Dendritic cell treated with granulocyte-macrophage colony-stimulating factor and Interleukin-4, amounts not matched to agents 40 ng/mL and 50 ng/mL, for 4 days (primary cell): ENCODE measurements around the gene GP1BA.

Experiments used
- H3K27ac Mint-ChIP-seq: one replicate; pipeline ENCODE4 v1.8.0; 2022; ENCODE audit warnings: mild to moderate bottlenecking, mixed read lengths
- H3K27me3 Mint-ChIP-seq: one replicate; pipeline ENCODE4 v1.8.0; 2022; ENCODE audit warnings: mild to moderate bottlenecking, mixed read lengths
- H3K36me3 Mint-ChIP-seq: one replicate; pipeline ENCODE4 v1.8.0; 2022; ENCODE audit warnings: low read depth, mixed read lengths
- H3K4me1 Mint-ChIP-seq: one replicate; pipeline ENCODE4 v1.8.0; 2022; ENCODE audit warnings: low read depth, mixed read lengths
- H3K4me3 Mint-ChIP-seq: one replicate; pipeline ENCODE4 v1.8.0; 2022; ENCODE audit warnings: mild to moderate bottlenecking, moderate library complexity, mixed read lengths
- H3K9me3 Mint-ChIP-seq: one replicate; pipeline ENCODE4 v1.8.0; 2022; ENCODE audit warnings: mixed read lengths
- intact Hi-C: fragments of 100-400 bp; cut with micrococcal nuclease; formaldehyde crosslinking; loops from one replicate; pipeline ENCODE4 v1.15.0; 2022

Gene GP1BA

GRCh38 chr17:4938688-4939545 is 6.8 kb downstream of the GP1BA start:
- Mint-ChIP-seq H3K4me3 (peak overlapping the region; percentile 92), H3K27ac (peak overlapping the region; percentile 90), H3K36me3 (peaks cover 90% of the 10 kb centered on the region), H3K4me1 (peaks cover 80% of the 10 kb centered on the region), H3K27me3 (peaks cover 2% of the 10 kb centered on the region), H3K9me3 (no peaks in the 10 kb centered on the region)
- intact Hi-C loops = no loop called here

- intact Hi-C loops = no loop called here
- H3K27me3 Mint-ChIP-seq = no peaks in the 10 kb centered on the region
- peaks cover 93% of the 10 kb centered on the region for H3K36me3 Mint-ChIP-seq
- peaks cover 80% of the 10 kb centered on the region for H3K4me1 Mint-ChIP-seq
- H3K27ac Mint-ChIP-seq = peak overlapping the region; percentile 90
- H3K4me3 Mint-ChIP-seq = peak overlapping the region; percentile 92
- no peaks in the 10 kb centered on the region for H3K9me3 Mint-ChIP-seq
Measured at GRCh38 chr17:4939546-4939795, 7.4 kb downstream of the GP1BA start.

GRCh38 chr17:4939796-4940554 is 7.9 kb downstream of the GP1BA start, which contains the start of the genes RNF167 and SLC25A11:
RNF167 (plus strand) TSS chr17:4940268; CDS start chr17:4940910, 642 bp downstream.
SLC25A11 (minus strand) TSS chr17:4940046; CDS start chr17:4939910, 136 bp downstream.
- Mint-ChIP-seq H3K27ac (peak within 1 kb of the TSS; percentile 90), H3K27me3 (no peaks in the 10 kb centered on the region), H3K4me1 (peaks cover 83% of the 10 kb centered on the region), H3K36me3 (peaks cover 96% of the 10 kb centered on the region), H3K9me3 (no peaks in the 10 kb centered on the region), H3K4me3 (peak within 1 kb of the TSS; percentile 92)
- intact Hi-C loops = loop anchor here (1.0 to 2.0 kb wide), 2 partner anchors 8 to 27 kb away; partner anchors contain the start of genes PFN1 and SPAG7

- no peaks in the 10 kb centered on the region for H3K27me3 Mint-ChIP-seq
- peaks cover 99% of the 10 kb centered on the region for H3K36me3 Mint-ChIP-seq
- peak overlapping the region; percentile 92 for H3K4me3 Mint-ChIP-seq
- H3K27ac Mint-ChIP-seq = peak overlapping the region; percentile 90
- H3K9me3 Mint-ChIP-seq = no peaks in the 10 kb centered on the region
- intact Hi-C loops = loop anchor here (1.0 to 2.0 kb wide), 2 partner anchors 8 to 26 kb away; partner anchors contain the start of genes PFN1 and SPAG7
- H3K4me1 Mint-ChIP-seq = peaks cover 87% of the 10 kb centered on the region
Measured at GRCh38 chr17:4940555-4941318, 8.7 kb downstream of the GP1BA start.

GRCh38 chr17:4941319-4941610 is 9.2 kb downstream of the GP1BA start:
- Mint-ChIP-seq H3K9me3 (no peaks in the 10 kb centered on the region), H3K4me3 (peak overlapping the region; percentile 92)

GRCh38 chr17:4942760-4943508 is 10.9 kb downstream of the GP1BA start:
- Mint-ChIP-seq H3K27ac (peak overlapping the region; percentile 90), H3K9me3 (no peaks in the 10 kb centered on the region), H3K27me3 (no peaks in the 10 kb centered on the region), H3K4me3 (peak overlapping the region; percentile 21), H3K36me3 (peaks cover 99% of the 10 kb centered on the region), H3K4me1 (peaks cover 77% of the 10 kb centered on the region)
- intact Hi-C loops = no loop called here

More at GRCh38 chr17:4941319-4941610, 9.2 kb downstream of the GP1BA start:
- H3K27ac Mint-ChIP-seq = peak overlapping the region; percentile 90
- intact Hi-C loops = loop anchor here (2.0 kb wide), 1 partner anchor 26 kb away; the partner anchor contains the start of gene SPAG7
- H3K27me3 Mint-ChIP-seq = no peaks in the 10 kb centered on the region
- H3K4me1 Mint-ChIP-seq = peaks cover 87% of the 10 kb centered on the region
- H3K36me3 Mint-ChIP-seq = peaks cover 99% of the 10 kb centered on the region

GRCh38 chr17:4944163-4944553 is 12.1 kb downstream of the GP1BA start:
- Mint-ChIP-seq H3K4me3 (peak overlapping the region; percentile 84), H3K4me1 (peaks cover 70% of the 10 kb centered on the region), H3K36me3 (peaks cover 96% of the 10 kb centered on the region), H3K27me3 (no peaks in the 10 kb centered on the region), H3K27ac (peak overlapping the region; percentile 90), H3K9me3 (no peaks in the 10 kb centered on the region)
- intact Hi-C loops = no loop called here

GRCh38 chr17:4944554-4945175 is 12.6 kb downstream of the GP1BA start:
- peaks cover 69% of the 10 kb centered on the region for H3K4me1 Mint-ChIP-seq
- peak overlapping the region; percentile 90 for H3K27ac Mint-ChIP-seq
- H3K4me3 Mint-ChIP-seq = peak overlapping the region; percentile 84
- no peaks in the 10 kb centered on the region for H3K9me3 Mint-ChIP-seq
- no peaks in the 10 kb centered on the region for H3K27me3 Mint-ChIP-seq
- intact Hi-C loops = loop anchor here (5.0 kb wide), 2 partner anchors 37 to 43 kb away; partner anchors contain the start of gene CAMTA2
- H3K36me3 Mint-ChIP-seq = peaks cover 91% of the 10 kb centered on the region

GRCh38 chr17:4945176-4945943 is 13.3 kb downstream of the GP1BA start:
- Mint-ChIP-seq H3K27me3 (no peaks in the 10 kb centered on the region), H3K27ac (peak overlapping the region; percentile 90), H3K9me3 (no peaks in the 10 kb centered on the region), H3K4me3 (peak overlapping the region; percentile 84), H3K36me3 (peaks cover 85% of the 10 kb centered on the region), H3K4me1 (peaks cover 72% of the 10 kb centered on the region)
- intact Hi-C loops = loop anchor here (5.0 kb wide), 2 partner anchors 38 to 42 kb away; partner anchors contain the start of gene CAMTA2

- Mint-ChIP-seq H3K4me3 (peak overlapping the region; percentile 84), H3K9me3 (no peaks in the 10 kb centered on the region), H3K27me3 (no peaks in the 10 kb centered on the region), H3K27ac (peak overlapping the region; percentile 90), H3K4me1 (peaks cover 73% of the 10 kb centered on the region), H3K36me3 (peaks cover 80% of the 10 kb centered on the region)
- intact Hi-C loops = loop anchor here (5.0 kb wide), 2 partner anchors 39 to 41 kb away; partner anchors contain the start of gene CAMTA2
Measured at GRCh38 chr17:4945944-4946280, 13.8 kb downstream of the GP1BA start.

GRCh38 chr17:4946312-4946976 is 14.4 kb downstream of the GP1BA start:
- Mint-ChIP-seq H3K4me3 (peak overlapping the region; percentile 84), H3K9me3 (no peaks in the 10 kb centered on the region), H3K27ac (peak overlapping the region; percentile 90), H3K4me1 (peaks cover 73% of the 10 kb centered on the region), H3K27me3 (no peaks in the 10 kb centered on the region), H3K36me3 (peaks cover 75% of the 10 kb centered on the region)
- intact Hi-C loops = loop anchor here (5.0 kb wide), 2 partner anchors 39 to 41 kb away; partner anchors contain the start of gene CAMTA2

GRCh38 chr17:4947010-4947410 is 14.9 kb downstream of the GP1BA start:
- peak overlapping the region; percentile 90 for H3K27ac Mint-ChIP-seq
- peaks cover 73% of the 10 kb centered on the region for H3K4me1 Mint-ChIP-seq
- intact Hi-C loops = loop anchor here (5.0 kb wide), 2 partner anchors 40 kb away; partner anchors contain the start of gene CAMTA2
- peak overlapping the region; percentile 84 for H3K4me3 Mint-ChIP-seq
- no peaks in the 10 kb centered on the region for H3K9me3 Mint-ChIP-seq
- H3K27me3 Mint-ChIP-seq = no peaks in the 10 kb centered on the region
- H3K36me3 Mint-ChIP-seq = peaks cover 69% of the 10 kb centered on the region
